Stimulated activated CD4-positive, alpha-beta T cell treated with anti-CD3 and anti-CD28 coated beads, Interleukin-1b, Interleukin-23, amount 100 ng/mL, for 48 hours (primary cell): Measurements from ENCODE around the gene WDR82.

Experiments used
- DNase-seq: peaks from one replicate; pipeline ENCODE4 v3.0.0-alpha.2; 2020

The WDR82 gene

GRCh38 chr3:52278510-52279069 lies at the start of gene WDR82:
WDR82 (minus strand) TSS chr3:52278649; CDS start chr3:52278361, 288 bp downstream.
- DNase-seq, result peak; percentile 97

- DNase-seq, result no peak
Measured at GRCh38 chr3:52327486-52328290, 49.2 kb upstream of the WDR82 start.

DNA sequence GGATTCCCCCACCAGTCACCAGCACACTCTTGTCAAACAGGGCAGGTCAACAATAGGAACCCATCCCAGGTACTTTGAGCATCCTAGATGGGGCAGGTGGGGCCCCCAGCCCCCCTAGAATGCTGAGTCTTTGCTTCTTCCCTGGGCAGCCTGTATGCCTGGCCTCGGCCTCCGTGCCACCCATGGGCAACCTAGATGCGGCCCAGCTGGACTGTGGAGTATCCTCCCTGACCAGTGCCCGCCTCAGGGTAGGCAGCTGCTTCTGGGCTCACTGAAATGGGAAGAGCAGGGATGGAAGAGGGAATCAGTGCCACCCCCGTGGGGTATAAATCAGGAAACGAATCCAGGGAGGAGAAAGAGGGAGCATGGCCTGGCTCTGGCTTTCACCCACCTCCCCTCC lies 48.5 kb upstream of the WDR82 start:
- no peak for DNase-seq

DNA sequence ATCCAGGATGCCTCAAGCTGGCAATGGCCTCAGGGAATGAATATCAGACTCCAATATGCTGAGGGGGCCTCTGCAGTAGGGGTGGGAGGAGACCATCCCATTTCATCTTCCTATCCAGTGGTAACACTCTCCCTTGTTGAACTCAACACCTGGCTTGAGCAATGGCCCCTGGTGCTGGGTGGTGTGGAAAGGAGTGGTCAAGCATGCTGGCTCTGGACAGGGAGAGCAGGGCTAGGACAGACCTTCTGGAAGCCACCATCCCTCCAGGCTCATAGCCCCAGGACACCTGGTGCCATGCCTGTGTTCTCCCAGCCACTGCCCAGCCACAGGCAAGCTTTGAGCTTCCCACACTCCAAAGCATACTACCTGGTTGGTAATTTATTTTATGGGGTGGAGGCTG lies 47.2 kb upstream of the WDR82 start:
- no peak for DNase-seq

- no peak for DNase-seq
Measured at GRCh38 chr3:52324676-52325075, 46.2 kb upstream of the WDR82 start.

DNA sequence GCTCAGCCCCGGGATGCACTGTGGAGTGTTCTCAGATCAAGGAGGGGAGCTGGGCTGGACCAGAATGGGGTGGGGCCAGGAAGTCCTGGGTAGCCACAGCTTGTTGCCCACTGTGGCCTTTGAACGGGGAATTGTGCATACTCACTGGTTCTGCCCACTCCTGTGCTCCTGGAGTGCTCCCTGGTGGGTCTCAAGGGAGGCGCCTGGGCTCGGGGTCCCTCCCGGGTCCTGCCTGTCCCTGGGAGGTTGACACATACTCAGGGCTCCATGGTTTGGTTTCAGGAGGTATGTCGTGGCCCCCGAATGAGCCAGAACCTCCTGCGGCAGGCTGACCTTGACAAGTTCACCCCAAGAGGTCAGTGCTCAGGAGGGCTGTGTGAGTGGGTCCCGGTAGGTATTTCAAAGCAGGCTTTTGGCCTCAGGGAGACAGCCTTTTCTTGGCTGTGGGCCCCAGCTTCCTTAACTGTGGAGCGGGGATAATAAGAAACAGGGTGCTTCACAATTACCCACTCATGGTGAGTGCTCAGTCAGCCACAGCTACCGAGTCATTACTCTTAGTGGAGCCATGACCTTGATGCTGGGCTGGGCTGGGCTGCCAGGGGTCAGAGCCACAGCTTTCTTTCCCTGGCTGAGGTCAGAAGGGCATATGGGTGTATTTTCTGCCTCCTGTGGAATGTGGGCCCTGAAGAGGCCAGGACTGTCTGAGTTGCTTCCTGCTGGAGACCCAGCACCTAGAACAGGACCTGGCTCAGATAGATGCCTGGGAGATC lies 45.3 kb upstream of the WDR82 start:
- DNase-seq, result no peak

DNA sequence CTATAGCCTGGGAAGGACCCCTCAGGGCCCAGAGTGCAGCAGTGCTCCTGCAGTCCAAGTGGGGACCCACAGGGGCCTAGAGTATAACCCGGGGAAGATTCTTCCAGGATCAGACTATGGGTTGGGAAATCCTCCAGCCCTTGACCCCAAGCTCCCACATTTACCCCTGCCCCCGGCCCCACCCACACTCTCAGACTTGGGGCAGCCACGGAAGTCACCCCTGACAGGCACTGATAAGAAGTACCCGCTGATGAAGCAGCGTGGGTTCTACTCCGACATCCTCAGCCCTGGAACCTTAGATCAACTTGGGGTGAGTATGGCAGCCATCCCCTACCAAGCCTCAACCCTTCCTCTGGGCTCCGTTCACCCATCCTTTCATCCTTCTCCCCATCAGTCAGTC lies 44.0 kb upstream of the WDR82 start:
- DNase-seq, result no peak

DNA sequence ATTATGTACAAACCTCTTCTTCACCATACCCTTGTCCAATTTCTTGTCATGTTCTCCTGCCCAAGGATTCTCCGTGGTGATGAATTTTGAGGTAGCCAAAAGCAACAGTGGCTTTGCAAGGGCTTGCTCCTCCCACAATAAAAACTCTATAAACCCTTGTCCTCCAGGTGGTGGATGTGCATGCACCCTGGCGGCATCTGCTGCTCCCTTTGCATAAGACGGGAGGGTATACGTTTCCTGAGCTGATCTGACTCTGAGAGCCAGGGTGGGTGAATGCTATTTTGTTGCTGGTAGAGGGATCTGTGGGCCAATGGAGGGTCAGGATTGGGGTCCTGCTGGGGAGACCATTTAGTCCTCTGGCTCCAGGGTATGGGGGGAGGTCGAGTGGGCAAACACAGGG lies 43.0 kb upstream of the WDR82 start:
- DNase-seq, result no peak

DNA sequence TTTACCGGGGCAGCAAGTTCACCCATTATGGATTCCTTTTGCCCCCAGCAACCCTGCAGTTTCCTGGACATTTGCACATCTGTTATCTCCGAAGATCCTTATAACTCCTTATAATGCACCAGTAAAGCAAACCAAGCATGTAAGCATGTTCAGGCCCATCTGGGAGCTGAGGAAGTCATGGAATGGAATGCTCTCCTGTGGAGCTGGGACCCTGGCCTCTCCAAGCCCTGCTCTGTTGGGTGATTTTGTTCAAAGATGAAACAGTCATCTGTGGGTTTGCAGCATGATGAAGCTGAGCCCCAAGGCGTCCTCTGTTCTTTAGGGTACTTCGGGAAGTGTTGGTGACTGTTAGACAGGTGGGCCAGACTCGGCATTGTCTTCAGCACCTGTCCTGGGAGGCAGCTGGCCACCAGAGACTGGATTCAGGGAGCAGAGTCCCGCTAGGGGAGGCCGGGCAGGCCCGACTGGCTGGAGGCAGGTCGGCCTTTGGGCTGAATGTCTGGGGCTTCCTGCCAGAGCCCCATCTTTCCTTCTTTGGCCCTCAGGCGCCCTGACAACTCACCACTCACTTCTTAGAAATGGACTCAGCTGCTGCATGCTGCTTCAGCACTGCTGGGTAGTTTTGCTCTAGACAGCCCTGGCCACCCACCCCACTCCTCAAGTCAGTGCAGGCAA lies 41.6 kb upstream of the WDR82 start:
- DNase-seq, result no peak

GRCh38 chr3:52318186-52318816 lies 39.9 kb upstream of the WDR82 start:
- no peak for DNase-seq

DNA sequence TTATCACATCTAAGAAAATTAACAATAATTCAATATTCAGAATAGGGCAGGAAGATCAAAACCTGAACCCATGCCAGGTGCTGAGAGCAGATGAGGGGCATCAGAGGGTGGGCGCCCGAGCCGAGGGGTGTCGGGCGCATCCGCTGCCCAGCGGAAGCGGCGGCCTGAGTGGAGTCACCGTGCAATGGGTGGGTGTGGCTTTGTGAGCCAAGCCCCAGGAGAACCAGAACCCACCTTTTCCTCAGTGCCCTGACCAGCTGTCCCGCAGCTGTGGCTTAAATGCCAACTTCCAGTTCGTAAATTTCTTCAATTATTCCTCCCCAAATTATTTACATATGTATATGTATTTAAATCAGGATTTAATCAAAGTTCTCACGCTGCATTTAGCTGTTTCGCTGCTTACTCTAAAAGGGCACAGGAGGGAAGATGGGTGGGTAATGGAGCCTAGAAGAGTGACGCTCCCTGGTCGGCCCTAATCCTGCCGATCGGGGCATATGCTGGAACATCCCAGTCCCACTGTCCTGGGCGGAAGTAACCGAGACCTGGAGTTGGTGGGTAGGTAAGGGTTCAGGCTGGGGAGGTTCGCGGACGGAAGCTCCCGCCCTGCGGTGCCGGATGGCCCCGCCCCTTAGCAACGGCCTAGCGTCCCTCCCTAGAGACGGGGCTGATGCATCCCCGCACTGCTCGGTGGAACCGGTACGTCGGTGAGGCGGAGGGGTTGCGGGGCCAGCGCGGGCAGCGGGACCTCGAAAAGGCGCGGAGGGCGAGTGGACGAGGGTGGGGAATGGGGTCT lies 39.0 kb upstream of the WDR82 start:
- peak; percentile 63 for DNase-seq

DNA sequence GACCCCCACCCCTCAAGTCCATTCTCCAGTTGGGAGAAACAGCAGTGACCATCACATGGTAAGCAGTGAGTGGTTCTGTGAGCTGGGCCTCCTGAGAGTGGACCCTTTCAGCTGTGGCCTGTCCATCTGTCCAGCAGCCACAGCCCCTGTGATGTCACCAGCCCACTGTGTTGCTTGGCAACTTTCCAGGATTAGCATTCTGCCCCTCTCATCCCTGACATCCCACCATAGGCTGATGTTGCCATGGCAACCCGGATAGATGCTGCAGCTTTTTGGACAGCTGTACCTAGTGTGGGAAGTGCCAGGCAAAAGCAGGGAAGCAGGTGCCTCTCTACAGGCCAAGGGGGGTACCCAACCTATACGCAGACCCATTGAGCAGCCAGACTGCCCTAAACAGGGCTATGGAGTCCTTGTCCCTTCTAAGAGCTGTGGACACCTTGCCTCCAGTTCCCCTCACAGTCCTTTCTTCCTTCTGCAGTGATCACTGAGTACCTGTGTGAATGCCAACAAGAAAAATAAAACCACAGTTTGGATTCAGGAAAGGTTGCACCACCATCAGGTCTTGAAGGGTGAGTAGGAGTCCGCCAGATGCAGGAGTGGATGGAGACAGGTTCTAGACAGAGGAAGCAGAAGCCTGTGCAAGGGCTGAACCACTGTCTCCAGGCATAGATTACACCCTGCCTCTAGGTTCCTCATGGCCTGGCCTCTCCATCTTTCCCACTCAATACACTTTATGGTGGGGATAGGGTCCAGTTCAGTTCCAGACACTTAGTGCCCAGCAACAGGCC lies 37.7 kb upstream of the WDR82 start, which contains the start of gene DNAH1:
DNAH1 (plus strand) TSS at position 343 of the 788 bp plus-strand sequence. CDS start 6,124 bp downstream, outside the sequence.
- DNase-seq, result no peak

GRCh38 chr3:52315006-52315405 lies 36.6 kb upstream of the WDR82 start:
- no peak for DNase-seq

DNA sequence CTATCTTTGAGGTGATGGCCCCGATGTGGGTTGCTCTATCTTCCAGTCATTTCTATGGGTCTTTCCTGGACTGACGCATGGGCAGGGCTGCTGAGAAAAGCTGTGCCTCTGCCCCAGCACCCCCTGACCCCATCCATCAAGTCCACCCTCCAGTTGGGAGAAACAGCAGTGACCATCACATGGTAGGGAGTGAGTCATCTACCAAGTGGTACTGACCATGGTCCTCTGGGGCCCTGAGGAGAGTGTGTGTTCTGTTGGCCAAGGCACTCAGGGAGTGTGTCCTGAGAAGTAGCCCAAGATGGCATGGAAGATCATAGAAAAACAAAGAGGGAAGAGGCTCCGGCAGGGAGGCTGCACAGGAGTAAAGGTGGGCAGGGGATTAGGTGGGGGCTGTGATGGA lies 36.0 kb upstream of the WDR82 start:
- DNase-seq, result no peak

DNA sequence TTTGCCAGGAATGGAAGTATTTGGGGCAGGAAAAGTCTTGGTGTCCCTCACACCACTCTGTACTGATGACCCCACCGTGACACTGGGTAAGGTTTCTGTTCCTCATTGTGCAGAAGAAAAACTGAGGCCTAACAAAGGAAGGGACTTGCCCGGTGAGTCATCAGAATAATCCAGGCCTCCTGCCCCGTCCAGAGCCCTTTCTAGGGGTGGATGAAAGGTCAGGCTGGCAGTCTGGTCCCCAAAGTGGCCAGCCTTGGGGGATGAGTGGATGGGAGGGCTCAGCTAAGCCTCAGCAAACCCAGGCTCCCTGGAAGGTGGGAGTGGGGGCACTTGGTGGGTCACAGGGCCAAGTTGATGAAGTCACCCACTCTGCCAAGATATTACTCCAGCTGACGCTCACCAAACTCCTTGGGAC lies 35.3 kb upstream of the WDR82 start:
- DNase-seq, result no peak

DNA sequence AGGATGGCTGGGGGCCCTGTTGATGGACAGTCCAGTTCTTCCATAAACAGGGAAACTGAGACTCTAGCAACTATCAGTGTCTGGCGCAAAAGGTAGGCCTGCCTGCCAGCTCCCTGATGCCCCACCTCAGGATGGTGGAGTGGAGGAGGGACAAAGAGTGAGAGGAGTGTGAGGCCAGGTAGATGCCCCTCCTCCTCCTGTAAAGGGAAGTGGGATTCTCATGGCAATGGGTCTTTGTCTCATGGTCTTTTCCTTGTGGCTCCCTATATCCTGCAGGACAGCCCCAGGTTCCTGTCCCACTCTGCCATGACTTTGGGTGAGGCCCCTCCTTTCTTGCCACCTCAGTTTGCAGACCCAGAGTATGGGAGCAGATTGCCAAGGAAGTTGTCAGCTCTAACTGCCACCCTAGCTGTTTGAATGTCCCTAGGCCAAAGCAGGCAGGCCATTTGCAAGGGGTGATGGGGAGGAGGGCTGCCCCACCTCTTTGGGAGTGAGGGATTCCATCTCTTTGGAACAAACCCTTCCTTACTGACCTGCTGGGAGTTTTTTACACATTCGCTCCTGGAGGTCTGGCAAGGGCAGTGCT lies 34.8 kb upstream of the WDR82 start:
- DNase-seq, result no peak

- no peak for DNase-seq
Measured at GRCh38 chr3:52311576-52312119, 33.2 kb upstream of the WDR82 start.

- peak; percentile 34 for DNase-seq
Measured at GRCh38 chr3:52310861-52311575, 32.6 kb upstream of the WDR82 start.

DNA sequence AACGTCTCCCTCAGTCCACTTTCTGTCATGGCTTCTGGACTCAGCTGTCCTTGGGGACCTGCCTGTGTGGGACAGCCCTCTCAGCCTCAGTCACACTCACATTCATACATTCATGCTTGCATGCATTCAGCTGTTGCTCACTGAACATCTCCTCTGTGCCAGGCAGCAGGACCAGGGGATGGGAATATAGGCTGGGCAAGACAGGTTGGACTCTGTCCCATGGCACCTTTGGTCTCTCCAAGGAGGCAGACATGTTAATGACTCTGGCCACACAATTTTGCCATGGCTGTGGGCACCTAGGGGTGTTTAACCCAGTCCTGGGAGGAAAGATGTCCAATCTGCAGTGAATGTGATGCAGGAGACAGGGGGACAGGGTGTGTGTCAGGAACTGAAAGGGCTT lies 29.9 kb upstream of the WDR82 start:
- DNase-seq, result no peak

- DNase-seq, result no peak
Measured at GRCh38 chr3:52306978-52307377, 28.5 kb upstream of the WDR82 start.
